ENCODE results near the gene CCL17.

DNA sequence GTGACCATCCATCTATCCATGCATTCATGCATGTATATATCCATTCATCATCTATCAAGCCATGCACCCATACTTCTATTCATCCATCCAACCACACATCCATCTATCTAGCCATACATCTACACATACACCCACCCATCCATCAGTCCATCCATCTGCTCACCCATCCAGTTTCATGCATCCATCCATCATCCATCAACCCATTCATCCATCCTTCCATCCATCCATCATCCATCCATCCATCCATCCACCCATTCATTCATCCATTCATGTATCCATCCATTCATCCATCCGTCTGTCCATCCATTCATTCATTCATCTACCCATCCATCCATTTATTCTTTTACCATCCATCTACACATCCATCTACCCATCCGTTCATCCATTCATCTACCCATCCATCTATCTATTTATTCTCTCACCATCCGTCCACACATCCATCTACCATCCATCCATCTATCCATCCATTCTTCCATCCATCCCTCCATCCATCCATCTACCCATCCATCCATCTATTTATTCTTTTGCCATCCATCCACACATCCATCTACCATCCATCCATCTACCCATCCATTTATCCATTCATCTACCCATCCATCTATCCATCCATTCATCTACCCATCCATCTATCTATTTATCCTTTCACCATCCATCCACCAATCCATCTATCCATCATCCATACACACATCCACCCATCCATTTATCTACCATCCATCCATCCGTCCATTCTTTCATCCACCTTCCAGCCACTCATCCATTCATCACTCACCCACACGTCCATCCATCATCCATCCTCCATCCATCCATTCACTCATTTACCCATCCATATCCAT lies 3.2 kb downstream of the CCL17 start:
- TF ChIP-seq, protein P1, sequence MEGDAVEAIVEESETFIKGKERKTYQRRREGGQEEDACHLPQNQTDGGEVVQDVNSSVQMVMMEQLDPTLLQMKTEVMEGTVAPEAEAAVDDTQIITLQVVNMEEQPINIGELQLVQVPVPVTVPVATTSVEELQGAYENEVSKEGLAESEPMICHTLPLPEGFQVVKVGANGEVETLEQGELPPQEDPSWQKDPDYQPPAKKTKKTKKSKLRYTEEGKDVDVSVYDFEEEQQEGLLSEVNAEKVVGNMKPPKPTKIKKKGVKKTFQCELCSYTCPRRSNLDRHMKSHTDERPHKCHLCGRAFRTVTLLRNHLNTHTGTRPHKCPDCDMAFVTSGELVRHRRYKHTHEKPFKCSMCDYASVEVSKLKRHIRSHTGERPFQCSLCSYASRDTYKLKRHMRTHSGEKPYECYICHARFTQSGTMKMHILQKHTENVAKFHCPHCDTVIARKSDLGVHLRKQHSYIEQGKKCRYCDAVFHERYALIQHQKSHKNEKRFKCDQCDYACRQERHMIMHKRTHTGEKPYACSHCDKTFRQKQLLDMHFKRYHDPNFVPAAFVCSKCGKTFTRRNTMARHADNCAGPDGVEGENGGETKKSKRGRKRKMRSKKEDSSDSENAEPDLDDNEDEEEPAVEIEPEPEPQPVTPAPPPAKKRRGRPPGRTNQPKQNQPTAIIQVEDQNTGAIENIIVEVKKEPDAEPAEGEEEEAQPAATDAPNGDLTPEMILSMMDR (IDR thresholded peaks at IDR 0.05; ENCODE audit: low read depth, low read length), result no peak
- TF ChIP-seq EZH2phosphoT487 (IDR thresholded peaks at IDR 0.05; ENCODE audit: low read depth), result no peak
